Effector CD8-positive, alpha-beta T cell (primary cell): ENCODE data around the gene SLC22A23.
"Not testable (repeated sequence)": the region's sequence is repeated elsewhere in the genome, so short reads cannot be mapped to it uniquely, and the experiment has no call there.

ENCODE experiments used
- DNase-seq: peaks from one replicate; lab custom pipeline; 2025; lab: John Stamatoyannopoulos, UW

SLC22A23 gene

DNA sequence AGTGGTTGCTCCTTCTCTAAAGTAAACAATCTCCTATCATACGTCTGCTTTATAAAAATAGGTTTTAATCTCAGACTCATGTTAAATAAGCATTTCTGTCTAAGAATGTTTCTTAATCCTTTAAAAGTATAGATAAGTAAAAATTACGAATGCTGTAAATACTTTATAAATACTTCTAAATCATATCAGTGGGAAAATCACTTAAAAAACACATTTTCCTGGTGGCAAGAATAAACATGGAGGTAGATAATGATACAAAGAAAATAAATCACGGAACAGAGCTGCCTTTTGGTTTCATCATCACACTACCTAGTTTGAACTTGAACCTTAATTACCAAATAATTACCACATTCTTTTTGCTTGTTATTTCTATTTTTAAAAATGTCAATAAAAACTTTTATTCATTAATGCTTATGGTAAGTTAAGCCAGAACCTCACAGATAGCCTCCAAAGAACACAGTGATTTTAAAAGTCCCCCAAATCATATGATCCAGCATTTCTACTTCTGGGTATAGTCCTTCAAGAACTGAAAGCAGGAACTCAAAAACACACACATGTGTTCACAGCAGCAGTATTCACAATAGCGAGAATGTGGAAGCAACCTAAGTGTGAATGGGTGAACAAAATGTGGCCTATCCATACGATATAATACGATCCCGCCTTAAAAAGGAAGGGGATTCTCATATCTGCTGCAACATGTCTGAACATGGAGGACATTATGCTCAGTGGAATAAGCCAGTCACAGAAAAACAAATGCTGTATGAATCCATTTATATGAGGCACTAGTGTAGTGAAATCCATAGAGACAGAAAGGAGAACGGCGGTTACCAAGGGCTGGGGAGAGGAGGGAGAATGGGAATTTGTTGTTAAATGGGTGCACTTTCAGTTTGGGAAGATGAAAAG, 72.4 kb downstream of the SLC22A23 start:
- no peak for DNase-seq

- no peak for DNase-seq
Measured at GRCh38 chr6:3383525-3383924, 73.3 kb downstream of the SLC22A23 start.

GRCh38 chr6:3382326-3383279, 74.2 kb downstream of the SLC22A23 start:
- no peak for DNase-seq

DNA sequence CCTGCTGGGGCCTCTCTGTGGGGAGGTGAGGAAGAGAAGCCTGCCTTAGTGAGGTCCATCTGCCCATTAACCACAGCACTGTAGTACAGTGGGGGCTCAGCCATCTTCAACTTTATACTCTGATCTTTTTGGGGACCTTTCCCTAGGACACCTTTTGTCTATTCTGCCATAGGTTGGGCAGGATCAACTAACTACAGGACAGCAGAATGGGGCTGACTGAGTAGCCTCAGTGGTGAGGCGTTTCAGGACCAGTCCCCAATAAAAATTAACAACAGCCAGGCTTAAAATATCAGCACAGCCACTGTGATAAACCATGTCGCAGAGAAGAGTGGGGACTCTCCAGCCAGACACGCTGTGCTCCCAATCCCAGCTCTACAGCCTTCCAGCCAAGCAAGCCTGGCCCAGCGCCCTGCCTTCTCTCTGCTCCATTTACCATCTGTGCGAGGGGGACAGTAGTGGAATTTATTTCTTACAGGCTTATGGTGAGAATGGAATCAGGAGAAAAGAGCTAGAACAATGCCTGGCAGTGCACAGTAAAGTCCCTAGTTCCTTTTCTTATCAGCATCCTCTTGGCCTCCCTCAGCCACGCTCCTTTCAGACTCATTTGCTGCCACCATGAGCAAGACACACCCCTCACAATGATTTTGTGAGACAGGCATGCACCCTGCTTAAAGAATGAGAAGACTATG, 75.5 kb downstream of the SLC22A23 start:
- DNase-seq = no peak

DNA sequence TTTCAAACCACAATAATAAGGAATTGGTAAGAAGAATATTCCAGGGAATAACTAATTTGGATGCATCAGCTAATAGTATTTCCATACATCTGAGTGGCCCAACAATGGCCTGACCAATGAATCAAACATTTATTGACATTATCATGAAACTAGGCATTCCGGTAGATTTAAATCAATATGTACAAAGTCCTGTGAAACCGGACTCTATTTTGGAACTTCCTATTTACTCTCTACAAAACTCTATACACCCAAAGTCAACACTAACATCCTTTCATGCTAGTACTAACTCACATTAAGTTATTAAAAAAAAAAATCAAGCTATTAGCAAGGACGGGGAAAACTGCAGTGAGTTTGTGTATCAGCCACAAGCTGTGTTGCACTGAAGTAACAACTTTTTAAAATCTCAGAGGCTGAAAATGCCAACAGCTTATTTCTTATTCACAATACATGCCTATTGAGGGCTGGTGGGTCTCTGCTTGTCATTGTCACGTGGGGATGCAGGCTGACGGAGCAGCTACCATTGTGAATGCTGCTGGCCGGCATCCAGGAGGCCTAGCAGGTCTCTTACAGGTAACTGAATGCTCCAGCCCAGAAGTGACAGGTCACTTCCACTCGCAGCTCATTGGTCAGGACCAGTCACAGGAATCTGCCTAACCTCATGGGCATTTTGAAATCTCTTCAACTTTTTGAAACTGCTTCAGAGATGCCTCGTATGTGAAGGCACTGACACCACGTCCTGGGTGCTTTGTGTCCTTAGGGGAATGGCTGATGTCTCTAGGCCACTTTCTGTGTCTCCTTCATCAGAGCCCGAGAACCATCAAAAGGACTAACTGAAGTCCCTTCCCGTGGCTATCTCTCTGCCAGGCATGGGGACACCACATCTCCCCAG, 76.3 kb downstream of the SLC22A23 start:
- no peak for DNase-seq

GRCh38 chr6:3379482-3380060, 77.3 kb downstream of the SLC22A23 start:
- DNase-seq = no peak

- not testable (repeated sequence) for DNase-seq
Measured at GRCh38 chr6:3378808-3379207, 78.0 kb downstream of the SLC22A23 start.

DNA sequence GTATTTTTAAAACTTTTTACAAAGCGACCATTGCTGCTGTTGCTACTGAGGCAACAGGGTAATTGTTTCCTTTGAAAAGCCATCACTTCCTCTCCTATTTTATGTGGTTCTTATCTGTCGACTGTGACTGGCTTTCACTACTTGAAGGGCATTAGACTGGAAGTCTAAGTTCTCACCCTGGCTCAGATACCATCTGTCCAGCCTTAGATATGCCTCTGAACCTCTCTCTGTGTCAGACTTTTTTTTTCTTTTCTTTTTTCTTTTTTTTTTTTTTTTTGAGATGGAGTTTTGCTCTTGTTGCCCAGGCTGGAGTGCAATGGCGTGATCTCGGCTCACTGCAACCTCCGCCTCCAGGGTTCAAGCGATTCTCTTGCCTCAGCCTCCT, 78.5 kb downstream of the SLC22A23 start:
- not testable (repeated sequence) for DNase-seq

DNA sequence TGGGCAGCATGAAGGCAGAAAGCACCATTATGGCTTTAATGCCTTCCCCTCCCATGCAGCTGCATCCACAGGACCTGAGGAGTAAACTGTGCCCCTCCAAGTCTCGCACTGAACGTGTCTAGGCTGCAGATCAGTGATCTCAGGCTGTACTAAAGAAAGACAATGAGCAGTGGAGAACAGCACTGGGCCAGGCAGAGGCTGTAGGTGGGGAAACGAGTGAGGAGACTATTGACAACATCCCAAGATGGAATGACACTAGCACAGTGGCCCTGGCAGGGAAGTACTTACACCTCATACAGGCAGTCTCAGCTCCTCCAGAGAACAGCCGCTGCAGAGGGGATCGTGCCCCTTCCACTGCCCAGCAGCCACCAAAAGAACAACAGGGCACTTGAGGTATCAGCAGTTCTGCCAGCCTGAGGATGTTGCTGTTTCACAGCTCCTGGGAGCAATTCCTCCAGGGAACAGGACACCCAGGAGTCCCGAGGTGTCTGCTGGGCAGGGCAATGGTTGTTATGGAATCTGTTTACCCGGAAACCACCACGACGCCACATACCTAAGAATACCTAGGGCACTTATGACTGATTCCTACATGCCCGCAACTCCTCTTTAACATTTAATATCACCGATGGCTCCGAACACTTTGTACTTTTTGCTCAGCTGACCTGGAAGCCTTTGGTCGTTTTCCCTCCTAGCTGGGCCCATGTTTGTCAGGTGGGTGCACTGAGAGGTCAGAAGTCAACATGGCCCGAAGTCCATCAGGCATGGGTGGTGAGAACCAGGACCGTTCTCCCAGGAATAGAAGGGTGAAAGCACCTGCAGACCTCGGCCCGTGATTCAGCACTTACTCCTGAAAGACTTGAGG, 79.1 kb downstream of the SLC22A23 start:
- no peak for DNase-seq

GRCh38 chr6:3376893-3377535, 79.8 kb downstream of the SLC22A23 start:
- DNase-seq = no peak

- no peak for DNase-seq
Measured at GRCh38 chr6:3376064-3376463, 80.8 kb downstream of the SLC22A23 start.

- no peak for DNase-seq
Measured at GRCh38 chr6:3373597-3374203, 83.2 kb downstream of the SLC22A23 start.

DNA sequence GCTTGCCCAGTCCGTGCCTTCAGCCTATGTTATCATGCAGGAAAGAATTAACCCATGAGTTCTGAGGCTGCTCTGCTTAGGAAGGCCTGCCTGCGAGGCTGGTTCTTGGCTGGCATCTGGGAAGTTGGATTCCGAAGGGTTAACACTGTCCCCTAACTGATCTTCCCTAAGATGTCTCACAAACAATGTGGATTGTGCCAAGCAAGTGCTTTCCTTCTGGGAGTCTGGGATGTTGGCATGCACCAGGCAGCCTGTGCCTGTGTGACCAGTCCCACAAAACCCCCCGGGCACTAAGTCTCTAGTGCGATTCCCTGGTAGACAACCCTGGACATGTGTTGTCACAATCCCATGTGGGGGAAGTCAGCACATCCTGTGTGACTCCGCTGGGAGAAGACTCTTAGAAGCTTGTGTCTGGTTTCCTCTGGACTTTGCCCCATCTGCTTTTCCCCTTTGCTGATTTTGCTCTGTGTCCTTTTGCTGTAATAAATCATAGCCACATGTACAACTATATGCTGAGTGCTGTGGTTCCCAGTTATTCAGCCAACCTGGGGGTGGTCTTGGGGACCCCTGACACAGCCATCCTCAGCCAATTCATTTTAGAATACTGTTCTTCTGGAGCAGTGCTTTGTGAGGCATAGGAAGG, 83.8 kb downstream of the SLC22A23 start:
- DNase-seq = no peak

DNA sequence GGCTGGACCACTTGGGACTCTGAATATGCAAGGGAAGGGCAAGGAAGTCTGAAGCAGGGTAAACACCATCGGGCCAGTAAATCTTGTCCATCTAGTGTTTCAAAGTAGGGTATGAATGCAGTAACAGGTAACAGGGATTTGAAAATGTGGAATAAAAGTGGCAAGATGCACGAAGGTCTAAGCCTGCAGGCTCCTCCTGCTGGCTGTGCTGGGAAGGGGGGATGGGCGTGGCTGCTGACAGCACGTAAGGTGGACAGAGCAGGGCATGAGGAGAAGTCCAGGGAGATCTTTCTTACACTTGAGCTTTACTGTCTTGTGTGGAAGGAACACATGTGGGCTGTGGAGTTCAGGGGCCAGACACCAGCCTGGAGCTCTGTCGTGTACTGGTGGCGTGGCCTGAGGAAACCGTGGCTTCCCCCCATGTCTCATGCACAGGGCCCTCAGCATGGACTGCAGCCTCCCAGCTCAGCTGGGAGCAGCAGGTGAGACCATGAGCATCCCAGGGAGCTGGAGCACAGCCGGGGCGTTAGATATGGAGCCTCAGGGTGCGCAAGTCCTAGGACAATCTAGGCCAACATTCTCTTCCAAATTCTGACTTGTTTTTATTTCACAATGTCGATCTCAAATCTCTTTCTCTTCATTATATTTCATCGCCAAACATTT, 84.5 kb downstream of the SLC22A23 start:
- no peak for DNase-seq

GRCh38 chr6:3371222-3371949, 85.5 kb downstream of the SLC22A23 start:
- no peak for DNase-seq

DNA sequence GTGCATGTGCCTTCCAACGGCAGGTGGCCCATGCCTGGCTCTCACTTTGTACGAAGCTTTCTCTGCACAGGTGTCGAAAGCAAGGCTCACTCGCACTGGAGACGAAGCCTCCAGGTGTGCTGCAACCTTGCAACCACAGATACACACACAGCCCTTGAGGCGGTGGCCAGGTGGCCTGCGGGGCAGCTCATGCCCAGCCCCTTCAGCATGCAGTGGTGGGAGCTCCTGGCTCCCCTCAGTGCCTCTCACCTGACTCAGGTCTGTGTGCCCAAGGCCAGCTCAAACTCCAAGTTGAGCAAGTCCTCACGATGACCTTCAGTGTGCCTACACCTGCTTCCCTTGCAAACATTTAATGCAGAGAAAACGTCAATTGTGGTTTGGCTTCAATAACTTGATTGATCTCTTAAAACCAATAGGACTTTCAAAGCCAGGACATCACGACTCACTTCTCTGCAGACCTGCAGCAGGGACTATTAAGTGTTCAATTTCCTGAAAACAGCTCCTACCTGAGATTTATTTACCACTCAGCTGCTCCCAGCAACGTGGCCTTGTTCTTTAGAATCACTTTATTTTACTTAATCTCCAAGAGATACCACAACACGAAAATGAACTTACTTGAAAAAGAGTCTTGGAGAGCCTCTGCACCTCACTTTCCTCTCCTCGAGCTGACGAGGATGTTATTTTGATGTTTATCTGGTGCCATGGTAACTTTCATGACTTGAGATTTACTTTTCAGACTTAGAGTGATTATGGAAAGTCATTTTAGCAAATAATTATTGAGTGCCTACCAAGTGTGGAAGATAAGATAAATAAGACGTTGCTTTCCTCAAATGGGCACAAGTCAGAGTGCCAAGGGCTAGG, 86.3 kb downstream of the SLC22A23 start:
- DNase-seq = no peak
